ENCODE data around the gene GPR173. TPM values are rescaled to one million over a fixed set of nuclear protein-coding genes. Genes with fewer than 3 reads are reported as not detected.

Gene GPR173
- total and polyA plus RNA-seq, 2 of the 8 experiments (the other 6 are each of a cell fraction or from before 2014, with no cell fraction given), result 7.0 to 11.3 TPM

DNA sequence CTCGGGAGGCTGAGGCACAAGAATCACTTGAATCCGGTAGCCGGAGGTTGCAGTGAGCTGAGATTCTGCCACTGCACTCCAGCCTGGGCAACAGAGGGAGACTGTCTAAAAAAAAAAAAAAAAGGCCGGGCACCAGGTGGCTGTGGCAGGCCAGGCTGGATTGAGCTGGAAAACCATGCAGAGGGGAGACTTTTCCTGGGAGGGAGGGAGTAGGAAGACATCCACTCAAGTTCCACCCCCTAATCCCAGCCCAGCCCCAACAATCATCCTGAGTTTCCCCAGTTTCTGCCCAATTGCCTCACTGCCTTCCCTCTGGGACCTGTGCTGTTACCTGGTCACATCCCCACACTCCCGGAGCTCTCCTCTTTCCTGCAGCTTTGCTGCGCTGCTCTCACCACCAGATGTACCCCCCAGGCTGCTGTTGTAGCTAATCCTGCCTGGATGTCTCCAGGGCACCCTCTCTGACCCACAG lies 24.6 kb downstream of the GPR173 start (continued):
- TF ChIP-seq BACH1 (IDR thresholded peaks at IDR 0.05; ENCODE audit: low read length), result no peak
- TF ChIP-seq SRF (IDR thresholded peaks at IDR 0.05; ENCODE audit: low read depth, low read length), result no peak
- TF ChIP-seq TAF1 (IDR thresholded peaks at IDR 0.05; ENCODE audit: low read depth, low read length), result no peak
